ENCODE results near the gene RCOR1.

DNA sequence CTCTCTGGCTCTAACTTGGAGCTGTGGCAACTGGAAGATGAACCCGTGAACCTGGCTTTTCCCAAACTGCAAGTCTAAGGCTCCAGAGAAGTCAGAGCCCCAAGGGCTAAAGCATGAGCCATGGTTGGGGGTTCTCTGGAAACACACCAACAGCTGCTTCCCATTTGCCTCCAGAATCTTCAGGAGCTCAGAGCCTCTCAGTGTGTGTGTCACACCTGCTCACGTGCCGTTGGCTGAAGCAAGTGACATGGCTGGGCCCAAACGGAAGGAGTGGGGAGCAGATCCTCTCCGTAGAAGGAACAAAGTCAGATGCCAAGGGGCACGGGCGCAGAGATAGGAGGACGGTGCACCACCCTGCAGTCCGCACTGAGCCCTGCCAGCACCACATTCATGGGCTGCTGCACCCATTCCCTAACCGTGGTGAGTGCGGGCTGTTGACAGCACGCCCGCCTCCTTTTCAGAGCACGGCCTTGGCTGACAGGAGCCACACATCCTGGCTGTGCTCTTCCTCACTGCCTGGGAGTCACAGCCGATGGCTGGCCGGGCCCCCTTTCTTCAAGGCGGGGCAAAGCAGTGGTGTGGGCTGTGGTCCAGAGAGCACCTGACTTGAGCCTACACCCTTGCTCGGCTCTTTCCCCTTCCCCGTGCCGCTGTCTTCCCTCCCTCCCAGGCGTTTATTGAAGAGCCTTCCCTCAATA is 168.2 kb downstream of the RCOR1 start:
- TF ChIP-seq POU5F1 (IDR thresholded peaks at IDR 0.05; ENCODE audit: low read depth, low read length) (no peak), POLR2AphosphoS5 (IDR thresholded peaks at IDR 0.05; ENCODE audit: low read depth, low read length) (no peak), RAD21 (IDR thresholded peaks at IDR 0.05 in 1 of 2, conservative IDR thresholded peaks at IDR 0.05 in 1 of 2; ENCODE audit: low read depth in 2 of 2, low read length in 2 of 2) (no peak), SP2 (IDR thresholded peaks at IDR 0.05; ENCODE audit: low read length) (no peak), BCL11A (IDR thresholded peaks at IDR 0.05; ENCODE audit: low read depth in 2 of 2, low read length in 2 of 2) (no peak), KDM1A (IDR thresholded peaks at IDR 0.05; ENCODE audit: borderline replicate concordance, low read length) (no peak), CTCF (IDR thresholded peaks at IDR 0.05; ENCODE audit: control extremely low read depth in 1 of 3, insufficient read depth in 1 of 3, low read depth in 1 of 3, low read length in 3 of 3) (no peak), POLR2A (IDR thresholded peaks at IDR 0.05; ENCODE audit: control extremely low read depth in 1 of 2, low read depth in 2 of 2, low read length in 2 of 2) (no peak), CHD1 (IDR thresholded peaks at IDR 0.05; ENCODE audit: low read depth, low read length) (no peak)
